ENCODE data around the gene KRT20. TPM values are rescaled to one million over a fixed set of nuclear protein-coding genes. Genes with fewer than 3 reads are reported as not detected.

The KRT20 gene
- total and polyA plus RNA-seq, 2 of the 13 experiments (the other 11 are each of a cell fraction or from before 2014, with no cell fraction given): 0.13 to 0.20 TPM

- TF ChIP-seq FIP1L1 (IDR thresholded peaks at IDR 0.05; ENCODE audit: borderline replicate concordance, insufficient read depth, low read depth, low read length): no peak
- TF ChIP-seq MAX (IDR thresholded peaks at IDR 0.05): 0 out of 2 replicates have a peak, but pooled peaks have one; percentile 18
- TF ChIP-seq TFE3 (CRISPR knock-in tag; IDR thresholded peaks at IDR 0.05): peak; percentile 32; the same call in 1 of the 2 replicates
- TF ChIP-seq TOPORS (CRISPR knock-in tag; IDR thresholded peaks at IDR 0.05): no peak
- 0 out of 2 replicates have a peak, but pooled peaks have one; percentile 21 for TF ChIP-seq NR2C2 (CRISPR knock-in tag; IDR thresholded peaks at IDR 0.05; ENCODE audit: borderline replicate concordance)
- no peak for TF ChIP-seq SUZ12 (IDR thresholded peaks at IDR 0.05; ENCODE audit: low read depth, low read length)
- TF ChIP-seq SALL1 (CRISPR knock-in tag; IDR thresholded peaks at IDR 0.05): peak; percentile 46; the same call in 1 of the 2 replicates
- TF ChIP-seq ZBTB34 (CRISPR knock-in tag; IDR thresholded peaks at IDR 0.05): no peak
- peak; percentile 70 for TF ChIP-seq BCL6 (CRISPR knock-in tag; IDR thresholded peaks at IDR 0.05)
- TF ChIP-seq ZBTB43 (CRISPR knock-in tag; conservative IDR thresholded peaks at IDR 0.05): no peak
- no peak for TF ChIP-seq ZFYVE20 (CRISPR knock-in tag; IDR thresholded peaks at IDR 0.05; ENCODE audit: borderline replicate concordance, low read depth)
- peak; percentile 38; the same call in 1 of the 2 replicates for TF ChIP-seq MIXL1 (CRISPR knock-in tag; IDR thresholded peaks at IDR 0.05)
- no peak for TF ChIP-seq ETV6 (CRISPR knock-in tag; conservative IDR thresholded peaks at IDR 0.05)
- 0 out of 2 replicates have a peak, but pooled peaks have one; percentile 31 for TF ChIP-seq KDM2A (CRISPR knock-in tag; IDR thresholded peaks at IDR 0.05; ENCODE audit: borderline replicate concordance, low read depth)
- TF ChIP-seq RELA (CRISPR knock-in tag; IDR thresholded peaks at IDR 0.05): no peak
- TF ChIP-seq NFYC (CRISPR knock-in tag; IDR thresholded peaks at IDR 0.05): no peak
- peak; percentile 39; the same call in 1 of the 2 replicates for TF ChIP-seq SAP130 (CRISPR knock-in tag; IDR thresholded peaks at IDR 0.05; ENCODE audit: low read depth)
- no peak for TF ChIP-seq ZFP41 (CRISPR knock-in tag; IDR thresholded peaks at IDR 0.05; ENCODE audit: borderline replicate concordance)
- 0 out of 2 replicates have a peak, but pooled peaks have one; percentile 19 for TF ChIP-seq ZNF614 (CRISPR knock-in tag; IDR thresholded peaks at IDR 0.05; ENCODE audit: borderline replicate concordance)
- no peak for TF ChIP-seq KLF6 (CRISPR knock-in tag; IDR thresholded peaks at IDR 0.05)
- no peak for TF ChIP-seq ARNT (IDR thresholded peaks at IDR 0.05)
- peak; percentile 3; the same call in 1 of the 2 replicates for TF ChIP-seq MIER2 (CRISPR knock-in tag; IDR thresholded peaks at IDR 0.05)
- no peak for TF ChIP-seq NAIF1 (CRISPR knock-in tag; IDR thresholded peaks at IDR 0.05; ENCODE audit: borderline replicate concordance)
- no peak for TF ChIP-seq ZNF10 (CRISPR knock-in tag; IDR thresholded peaks at IDR 0.05; ENCODE audit: borderline replicate concordance, low read depth)
- 0 out of 2 replicates have a peak, but pooled peaks have one; percentile 28 for TF ChIP-seq HINFP (CRISPR knock-in tag; IDR thresholded peaks at IDR 0.05; ENCODE audit: low read depth)
- no peak for TF ChIP-seq DNMT1 (CRISPR knock-in tag; IDR thresholded peaks at IDR 0.05)
Observed at GRCh38 chr17:40903129-40903847, 18.2 kb upstream of the KRT20 start (continued).

Measured in HepG2 (cell line).